Activated B cell treated with CpG ODN at 0.5 μM for 24 hours (primary cell): ENCODE measurements around the gene ABR. TPM values are rescaled to one million over a fixed set of nuclear protein-coding genes. Genes with fewer than 3 reads are reported as not detected.
"Not testable (repeated sequence)": the region's sequence is repeated elsewhere in the genome, so short reads cannot be mapped to it uniquely, and the experiment has no call there.

Experiments
- ATAC-seq: fragments of 200-7000 bp; cut with Tn5 transposase; one replicate; pipeline ENCODE4 v1.10.0; 2021; ENCODE audit warnings: low read depth, mild to moderate bottlenecking, moderate library complexity
- CTCF ChIA-PET: fragments of 350-600 bp; sonication (Branson Sonifier 250); formaldehyde crosslinking; loops from one replicate; lab custom pipeline; 2021; ENCODE audit warnings: antibody characterized with exemption; lab: Charles Lee
- POLR2A ChIA-PET: fragments of 350-600 bp; sonication (Branson Sonifier 250); formaldehyde crosslinking; loops from one replicate; lab custom pipeline; 2021; ENCODE audit warnings: antibody characterized with exemption; lab: Charles Lee
- DNase-seq: peaks from one replicate; pipeline ENCODE4 v3.0.0; 2022
- H3K27ac Mint-ChIP-seq: one replicate; pipeline ENCODE4 v1.8.0; 2020; ENCODE audit warnings: mixed read lengths
- H3K27me3 Mint-ChIP-seq: one replicate; pipeline ENCODE4 v1.8.0; 2021; ENCODE audit warnings: mixed read lengths
- H3K36me3 Mint-ChIP-seq: one replicate; pipeline ENCODE4 v1.8.0; 2021; ENCODE audit warnings: low read depth, mixed read lengths
- H3K4me1 Mint-ChIP-seq: one replicate; pipeline ENCODE4 v1.8.0; 2021; ENCODE audit warnings: mixed read lengths
- H3K4me3 Mint-ChIP-seq: one replicate; pipeline ENCODE4 v1.8.0; 2020; ENCODE audit warnings: mild to moderate bottlenecking, mixed read lengths
- H3K9me3 Mint-ChIP-seq: one replicate; pipeline ENCODE4 v1.8.0; 2020; ENCODE audit warnings: mixed read lengths
- CTCF ChIP-seq: fragments of 200-600 bp; IDR thresholded peaks from one replicate; pipeline ENCODE4 v1.8.0; 2022; ENCODE audit warnings: antibody characterized with exemption, mild to moderate bottlenecking
- intact Hi-C: fragments of 100-400 bp; cut with micrococcal nuclease; formaldehyde crosslinking; loops from one replicate; pipeline ENCODE4 v1.15.1; 2024
- total RNA-seq: library from RNA; stranded (reverse); gene quantifications from 2 replicates; pipeline ENCODE4 v1.2.3, GENCODE V29; 2022

ABR gene
- total RNA-seq, 1 donor from 2014 or later = 150 TPM

GRCh38 chr17:1099242-1099641, 80.5 kb downstream of the ABR start:
- peaks cover 17% of the 10 kb centered on the region for H3K4me1 Mint-ChIP-seq
- no peaks in the 10 kb centered on the region for H3K27me3 Mint-ChIP-seq
- no peak overlapping the region for H3K4me3 Mint-ChIP-seq
- ChIA-PET CTCF (no interaction called here), POLR2A (no interaction called here)
- no peaks in the 10 kb centered on the region for H3K9me3 Mint-ChIP-seq
- no peak for TF ChIP-seq CTCF
- peaks cover 31% of the 10 kb centered on the region for H3K36me3 Mint-ChIP-seq
- DNase-seq (no peak), ATAC-seq (no peak)
- H3K27ac Mint-ChIP-seq = no peak overlapping the region
- intact Hi-C loops = no loop called here

- H3K27ac Mint-ChIP-seq, DNase-seq, H3K27me3 Mint-ChIP-seq, CTCF ChIA-PET, ATAC-seq, H3K9me3 Mint-ChIP-seq, intact Hi-C loops, H3K4me3 Mint-ChIP-seq: not testable (repeated sequence)
- POLR2A ChIA-PET = interaction anchor here (0.7 kb wide), 2 partner anchors 76 to 243 kb away, joined by 3 to 6 read pairs; no protein-coding TSS in a partner anchor
- peaks cover 17% of the 10 kb centered on the region for H3K4me1 Mint-ChIP-seq
- H3K36me3 Mint-ChIP-seq = peaks cover 38% of the 10 kb centered on the region
Measured at GRCh38 chr17:1097972-1098744, 81.6 kb downstream of the ABR start.

GRCh38 chr17:1096215-1096614, 83.6 kb downstream of the ABR start:
- CTCF ChIA-PET = no interaction called here
- peaks cover 44% of the 10 kb centered on the region for H3K36me3 Mint-ChIP-seq
- POLR2A ChIA-PET = no interaction called here
- H3K9me3 Mint-ChIP-seq = no peaks in the 10 kb centered on the region
- ATAC-seq (no peak), DNase-seq (no peak)
- intact Hi-C loops = no loop called here
- H3K27me3 Mint-ChIP-seq = no peaks in the 10 kb centered on the region
- H3K27ac Mint-ChIP-seq = no peak overlapping the region
- TF ChIP-seq CTCF = no peak
- no peak overlapping the region for H3K4me3 Mint-ChIP-seq
- H3K4me1 Mint-ChIP-seq = peaks cover 17% of the 10 kb centered on the region

DNA sequence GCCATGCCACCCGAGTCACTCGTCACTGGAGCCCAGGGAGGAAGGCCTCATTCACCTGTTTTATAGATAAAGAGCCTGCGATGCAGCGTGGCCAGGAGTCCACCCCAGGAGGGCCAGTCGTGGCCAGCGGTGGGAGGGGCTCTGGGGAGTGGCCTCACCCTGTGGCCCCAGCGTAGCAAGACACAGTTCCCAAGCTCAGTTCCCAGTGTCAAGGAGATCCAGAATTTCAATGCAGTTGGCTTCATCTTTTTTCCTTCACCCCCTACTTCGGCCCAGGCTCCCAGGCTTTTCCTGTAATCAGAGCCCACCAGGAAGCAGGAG, 84.0 kb downstream of the ABR start:
- no peak for TF ChIP-seq CTCF
- ChIA-PET POLR2A (no interaction called here), CTCF (no interaction called here)
- intact Hi-C loops = no loop called here
- peaks cover 17% of the 10 kb centered on the region for H3K4me1 Mint-ChIP-seq
- ATAC-seq (no peak), DNase-seq (no peak)
- H3K27me3 Mint-ChIP-seq = no peaks in the 10 kb centered on the region
- H3K27ac Mint-ChIP-seq = no peak overlapping the region
- no peaks in the 10 kb centered on the region for H3K9me3 Mint-ChIP-seq
- H3K4me3 Mint-ChIP-seq = no peak overlapping the region
- peaks cover 46% of the 10 kb centered on the region for H3K36me3 Mint-ChIP-seq

DNA sequence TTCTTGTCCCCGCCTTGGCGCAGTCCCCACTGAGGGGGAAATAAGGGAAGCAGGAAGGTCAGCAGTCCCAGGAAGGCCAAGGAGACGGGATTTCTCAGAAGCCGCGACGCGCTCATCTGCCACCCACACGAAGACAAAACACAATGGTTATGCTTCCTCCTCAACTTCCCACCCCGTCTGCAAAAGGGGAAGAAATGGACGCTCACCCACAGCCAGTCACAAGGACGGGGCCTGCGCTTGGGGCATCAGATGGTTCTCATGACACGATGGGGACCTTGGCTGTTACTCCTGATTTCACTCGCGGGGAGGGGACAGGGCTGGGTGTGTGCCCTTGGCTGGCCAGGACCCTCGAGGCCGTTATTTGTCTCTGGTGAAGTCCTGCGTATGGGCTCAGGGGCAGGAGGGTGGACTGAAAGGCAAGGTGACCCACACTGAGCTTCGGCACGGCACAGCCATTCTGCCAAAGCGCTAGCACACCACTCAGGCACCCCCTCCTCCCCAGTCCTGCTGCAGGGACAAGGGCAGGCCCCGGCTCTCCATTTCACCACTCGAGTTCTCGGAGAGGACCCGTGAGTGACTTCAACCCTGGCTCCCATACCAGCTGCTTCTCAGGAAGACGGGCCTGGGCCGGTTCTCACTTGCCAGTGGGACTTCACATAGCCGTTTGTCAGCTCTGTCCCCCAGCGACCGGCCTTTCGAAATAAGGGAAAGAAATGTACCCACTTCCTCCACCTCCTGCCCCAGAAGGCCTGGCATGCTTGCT, 84.5 kb downstream of the ABR start:
- ATAC-seq = no peak
- intact Hi-C loops = no loop called here
- no peak overlapping the region for H3K27ac Mint-ChIP-seq
- ChIA-PET POLR2A (no interaction called here), CTCF (no interaction called here)
- TF ChIP-seq CTCF = no peak
- peaks cover 17% of the 10 kb centered on the region for H3K4me1 Mint-ChIP-seq
- no peaks in the 10 kb centered on the region for H3K27me3 Mint-ChIP-seq
- H3K9me3 Mint-ChIP-seq = no peaks in the 10 kb centered on the region
- H3K4me3 Mint-ChIP-seq = no peak overlapping the region
- H3K36me3 Mint-ChIP-seq = peaks cover 47% of the 10 kb centered on the region
- no peak for DNase-seq
